Left ventricle myocardium inferior (tissue), 1 donor: Measurements from ENCODE around the gene MT3. TPM values are rescaled to one million over a fixed set of nuclear protein-coding genes. Genes with fewer than 3 reads are reported as not detected.

Experiments
- DNase-seq: peaks from one replicate; pipeline ENCODE4 v3.0.0-alpha.2; 2020
- H3K27ac ChIP-seq: fragments of 200-600 bp; replicated peaks from 2 replicates; pipeline ENCODE4 v1.8.0; 2021
- H3K27me3 ChIP-seq: fragments of 200-600 bp; 2 replicates; pipeline ENCODE4 v1.8.0; 2021; ENCODE audit warnings: low read depth
- H3K36me3 ChIP-seq: fragments of 200-600 bp; 2 replicates; pipeline ENCODE4 v1.8.0; 2021
- H3K4me1 ChIP-seq: fragments of 200-600 bp; 2 replicates; pipeline ENCODE4 v1.8.0; 2021
- H3K4me3 ChIP-seq: fragments of 200-600 bp; 2 replicates; pipeline ENCODE4 v1.8.0; 2021; ENCODE audit warnings: mild to moderate bottlenecking, moderate library complexity
- H3K9me3 ChIP-seq: fragments of 200-600 bp; replicated peaks from 2 replicates; pipeline ENCODE4 v1.8.0; 2021
- intact Hi-C: fragments of 100-400 bp; cut with micrococcal nuclease; formaldehyde crosslinking; loops from one replicate; pipeline ENCODE4 v1.11.0; 2022
- total RNA-seq: library from RNA; stranded (reverse); fragmentation: NEBNext Ultra II Directional; extraction: Animal tissue kit (Norgen Biotek cat#: 25700); gene quantifications from one replicate; pipeline ENCODE4 v1.2.1, GENCODE V29; 2021
- TF ChIP-seq, protein P1 (sequence below): fragments of 200-600 bp; IDR thresholded peaks from 2 replicates; pipeline ENCODE4 v1.8.0; 2021; ENCODE audit warnings: antibody characterized with exemption, mild to moderate bottlenecking, borderline replicate concordance
- donor health status: DM: no; HTN: yes; CAD: no; lungs with severe emphysema.

The MT3 gene
- total RNA-seq, 1 donor from 2014 or later, result 4.1 TPM

DNA sequence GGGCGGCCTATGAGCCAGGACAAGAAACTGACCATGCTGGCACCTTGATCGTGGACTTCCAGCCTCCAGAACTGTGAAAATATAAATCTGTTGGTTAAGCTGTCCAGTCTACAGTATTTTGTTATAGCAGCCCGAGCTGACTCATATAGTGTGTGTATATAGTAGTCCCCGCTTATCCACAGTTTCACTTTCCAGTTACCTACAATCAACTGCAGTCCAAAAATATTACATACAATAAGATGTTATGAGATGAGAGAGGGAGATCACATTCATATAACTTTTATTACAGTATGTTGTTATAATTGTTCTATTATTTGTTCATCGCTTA, 4.9 kb downstream of the MT3 start:
- H3K36me3 ChIP-seq, result no peaks in the 10 kb centered on the region
- intact Hi-C loops, result no loop called here
- peaks cover 8% of the 10 kb centered on the region for H3K9me3 ChIP-seq
- TF ChIP-seq, protein P1, sequence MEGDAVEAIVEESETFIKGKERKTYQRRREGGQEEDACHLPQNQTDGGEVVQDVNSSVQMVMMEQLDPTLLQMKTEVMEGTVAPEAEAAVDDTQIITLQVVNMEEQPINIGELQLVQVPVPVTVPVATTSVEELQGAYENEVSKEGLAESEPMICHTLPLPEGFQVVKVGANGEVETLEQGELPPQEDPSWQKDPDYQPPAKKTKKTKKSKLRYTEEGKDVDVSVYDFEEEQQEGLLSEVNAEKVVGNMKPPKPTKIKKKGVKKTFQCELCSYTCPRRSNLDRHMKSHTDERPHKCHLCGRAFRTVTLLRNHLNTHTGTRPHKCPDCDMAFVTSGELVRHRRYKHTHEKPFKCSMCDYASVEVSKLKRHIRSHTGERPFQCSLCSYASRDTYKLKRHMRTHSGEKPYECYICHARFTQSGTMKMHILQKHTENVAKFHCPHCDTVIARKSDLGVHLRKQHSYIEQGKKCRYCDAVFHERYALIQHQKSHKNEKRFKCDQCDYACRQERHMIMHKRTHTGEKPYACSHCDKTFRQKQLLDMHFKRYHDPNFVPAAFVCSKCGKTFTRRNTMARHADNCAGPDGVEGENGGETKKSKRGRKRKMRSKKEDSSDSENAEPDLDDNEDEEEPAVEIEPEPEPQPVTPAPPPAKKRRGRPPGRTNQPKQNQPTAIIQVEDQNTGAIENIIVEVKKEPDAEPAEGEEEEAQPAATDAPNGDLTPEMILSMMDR, result no peak
- DNase-seq, result no peak
- H3K4me3 ChIP-seq, result no peak overlapping the region
- H3K4me1 ChIP-seq, result peaks cover 6% of the 10 kb centered on the region
- no peak overlapping the region for H3K27ac ChIP-seq
- H3K27me3 ChIP-seq, result peaks cover 18% of the 10 kb centered on the region

DNA sequence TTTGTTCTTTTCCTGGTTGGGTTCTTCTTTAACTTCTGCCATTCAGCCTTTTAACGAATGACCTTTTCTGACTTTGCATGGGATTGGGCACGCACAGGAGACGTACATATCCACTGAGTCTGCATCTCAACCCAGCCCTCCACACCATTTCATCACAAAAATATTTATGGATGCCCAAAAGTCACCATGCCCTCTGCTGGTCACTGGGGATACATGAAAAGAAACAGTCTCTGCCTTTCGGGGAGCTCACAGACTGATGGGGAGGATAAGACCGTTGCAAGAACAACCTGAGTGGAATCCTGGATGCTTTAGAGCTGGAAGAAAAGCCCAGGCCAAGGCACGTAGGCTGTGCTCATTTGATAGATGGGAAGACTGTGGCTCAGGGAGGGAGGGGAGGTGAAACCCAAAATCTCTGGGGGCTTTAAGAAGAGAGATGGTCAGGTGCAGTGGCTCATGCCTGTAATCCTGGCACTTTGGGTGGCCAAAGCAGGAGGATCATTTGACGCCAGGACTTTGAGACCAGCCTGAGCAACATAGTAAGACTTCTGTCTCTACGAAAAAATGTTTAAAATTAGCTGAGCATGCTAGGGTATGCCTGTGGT, 11.2 kb downstream of the MT3 start:
- DNase-seq, result no peak
- Histone ChIP-seq H3K4me1 (no peaks in the 10 kb centered on the region), H3K9me3 (no peaks in the 10 kb centered on the region), H3K36me3 (no peaks in the 10 kb centered on the region), H3K4me3 (no peak overlapping the region), H3K27me3 (no peaks in the 10 kb centered on the region), H3K27ac (no peak overlapping the region)
- TF ChIP-seq, protein P1, result peak; percentile 67
- intact Hi-C loops, result loop anchor here (5.0 to 10.0 kb wide), 2 partner anchors 86 to 102 kb away; no protein-coding TSS in a partner anchor

DNA sequence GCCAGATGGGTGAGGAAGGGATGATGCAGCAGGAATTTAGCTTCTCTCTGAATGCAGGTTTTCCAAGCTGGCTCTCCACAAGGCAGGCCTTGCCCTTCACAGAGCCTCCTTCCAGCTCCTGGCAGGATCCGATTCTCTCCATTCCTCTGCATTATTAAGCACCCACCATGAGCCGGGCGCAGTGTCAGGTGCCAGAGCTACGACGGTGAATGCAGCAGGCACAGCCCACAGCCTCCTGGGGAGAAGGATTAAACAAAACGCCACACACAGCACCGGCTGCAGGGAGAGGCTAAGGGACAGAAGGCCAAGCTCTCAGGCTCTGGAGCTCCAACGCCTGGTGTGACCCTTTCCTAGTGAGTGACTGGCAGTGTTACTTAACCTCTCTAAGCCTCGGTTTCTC, 12.0 kb downstream of the MT3 start:
- intact Hi-C loops, result loop anchor here (5.0 to 10.0 kb wide), 2 partner anchors 87 to 101 kb away; no protein-coding TSS in a partner anchor
- no peak overlapping the region for H3K27ac ChIP-seq
- H3K36me3 ChIP-seq, result no peaks in the 10 kb centered on the region
- no peak for DNase-seq
- no peak overlapping the region for H3K4me3 ChIP-seq
- H3K9me3 ChIP-seq, result no peaks in the 10 kb centered on the region
- no peaks in the 10 kb centered on the region for H3K27me3 ChIP-seq
- TF ChIP-seq, protein P1, result no peak
- peaks cover 8% of the 10 kb centered on the region for H3K4me1 ChIP-seq

DNA sequence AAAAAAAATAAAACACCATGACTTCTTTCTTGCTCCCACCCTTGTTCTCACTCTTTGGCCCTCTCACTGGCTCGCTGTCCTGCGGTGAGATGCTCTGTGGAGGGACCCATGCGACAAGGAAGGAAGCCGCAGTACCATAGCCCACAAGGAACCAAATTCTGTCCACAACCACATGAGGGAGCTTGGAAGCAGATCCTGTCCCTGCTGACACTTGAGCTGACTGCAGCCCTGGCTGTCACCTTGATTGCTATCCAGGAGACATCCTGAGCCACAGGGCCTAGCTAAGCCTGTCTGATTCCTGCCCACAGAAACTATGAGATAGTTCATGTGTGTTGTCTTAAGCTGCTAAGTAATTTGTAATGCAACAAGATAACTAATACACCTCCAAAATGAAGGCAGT, 14.3 kb downstream of the MT3 start:
- Histone ChIP-seq H3K4me1 (peaks cover 27% of the 10 kb centered on the region), H3K4me3 (no peak overlapping the region), H3K36me3 (no peaks in the 10 kb centered on the region), H3K27ac (peak overlapping the region; percentile 27), H3K9me3 (no peaks in the 10 kb centered on the region), H3K27me3 (no peaks in the 10 kb centered on the region)
- intact Hi-C loops, result loop anchor here (5.0 to 10.0 kb wide), 2 partner anchors 89 to 99 kb away; no protein-coding TSS in a partner anchor
- DNase-seq, result peak; percentile 44
- TF ChIP-seq, protein P1, result peak; percentile 76

DNA sequence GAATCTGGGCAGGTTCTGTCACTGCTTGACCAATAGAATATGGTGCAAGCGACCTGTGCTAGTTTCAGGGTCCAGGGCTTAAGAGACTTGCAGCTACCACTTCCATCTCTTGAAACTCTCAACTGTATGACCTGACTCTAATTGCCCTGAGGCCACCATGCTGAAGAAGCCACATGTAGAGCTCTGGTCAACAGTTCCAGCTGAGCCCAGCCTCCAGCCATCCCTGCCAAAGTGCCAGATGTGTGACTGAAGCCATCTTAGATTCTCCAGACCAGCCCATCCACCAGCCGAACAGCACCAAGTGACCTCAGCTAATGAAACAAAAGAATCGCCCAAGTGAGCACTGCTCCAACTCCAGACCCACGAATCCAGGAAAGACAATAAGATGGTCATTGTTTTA, 15.6 kb downstream of the MT3 start:
- no peak overlapping the region for H3K4me3 ChIP-seq
- peaks cover 41% of the 10 kb centered on the region for H3K4me1 ChIP-seq
- H3K36me3 ChIP-seq, result no peaks in the 10 kb centered on the region
- no peaks in the 10 kb centered on the region for H3K9me3 ChIP-seq
- H3K27ac ChIP-seq, result peak overlapping the region; percentile 95
- intact Hi-C loops, result loop anchor here (5.0 to 10.0 kb wide), 2 partner anchors 90 to 97 kb away; no protein-coding TSS in a partner anchor
- no peak for DNase-seq
- H3K27me3 ChIP-seq, result no peaks in the 10 kb centered on the region
- TF ChIP-seq, protein P1, result no peak
